Right atrium auricular region (tissue), 2 donors: ENCODE measurements around the gene SPNS3. TPM values are rescaled to one million over a fixed set of nuclear protein-coding genes. Genes with fewer than 3 reads are reported as not detected.

Experiments used
- DNase-seq: peaks from one replicate; pipeline ENCODE4 v3.0.0-alpha.2; 2019; ENCODE audit warnings: low spot score
- H3K27ac ChIP-seq, 2 donors: fragments of 200-600 bp; sonication (generic); 1 replicate in 1 of 2; 2 replicates in 1 of 2; pipeline ENCODE4 v1.5.1; 2016 to 2019
- H3K27me3 ChIP-seq, 2 donors: fragments of 200-600 bp; sonication (generic); one replicate each; pipeline versions ENCODE4 v1.5.1 to v1.6.0; 2017 to 2019
- H3K36me3 ChIP-seq: fragments of 200-600 bp; sonication (generic); one replicate; pipeline ENCODE4 v1.5.1; 2016
- H3K4me1 ChIP-seq, 2 donors: fragments of 200-600 bp; sonication (generic); one replicate each; pipeline versions ENCODE4 v1.5.1 to v1.6.0; 2017 to 2019
- H3K4me3 ChIP-seq, 2 donors: fragments of 200-600 bp; sonication (generic); 1 replicate in 1 of 2; 2 replicates in 1 of 2; pipeline ENCODE4 v1.5.1; 2017 to 2019; ENCODE audit warnings: mild to moderate bottlenecking in 1 of 2, moderate library complexity in 1 of 2
- H3K9me3 ChIP-seq, 2 donors: fragments of 200-600 bp; sonication (generic); one replicate each; pipeline ENCODE4 v1.5.1; 2019
- total RNA-seq, 2 donors: library from RNA; depleted of rRNA; stranded (reverse); fragments of >200 nt; gene quantifications; one replicate each; pipeline ENCODE4 v1.1.0, GENCODE V29; 2016
- TF ChIP-seq, protein P1 (sequence below), 2 donors: fragments of 200-600 bp; sonication (generic); IDR thresholded peaks; one replicate each; pipeline ENCODE4 v1.5.1; 2019; ENCODE audit warnings: antibody characterized with exemption in 2 of 2

SPNS3 gene
- total RNA-seq, 2 donors from 2014 or later, result not detected

DNA sequence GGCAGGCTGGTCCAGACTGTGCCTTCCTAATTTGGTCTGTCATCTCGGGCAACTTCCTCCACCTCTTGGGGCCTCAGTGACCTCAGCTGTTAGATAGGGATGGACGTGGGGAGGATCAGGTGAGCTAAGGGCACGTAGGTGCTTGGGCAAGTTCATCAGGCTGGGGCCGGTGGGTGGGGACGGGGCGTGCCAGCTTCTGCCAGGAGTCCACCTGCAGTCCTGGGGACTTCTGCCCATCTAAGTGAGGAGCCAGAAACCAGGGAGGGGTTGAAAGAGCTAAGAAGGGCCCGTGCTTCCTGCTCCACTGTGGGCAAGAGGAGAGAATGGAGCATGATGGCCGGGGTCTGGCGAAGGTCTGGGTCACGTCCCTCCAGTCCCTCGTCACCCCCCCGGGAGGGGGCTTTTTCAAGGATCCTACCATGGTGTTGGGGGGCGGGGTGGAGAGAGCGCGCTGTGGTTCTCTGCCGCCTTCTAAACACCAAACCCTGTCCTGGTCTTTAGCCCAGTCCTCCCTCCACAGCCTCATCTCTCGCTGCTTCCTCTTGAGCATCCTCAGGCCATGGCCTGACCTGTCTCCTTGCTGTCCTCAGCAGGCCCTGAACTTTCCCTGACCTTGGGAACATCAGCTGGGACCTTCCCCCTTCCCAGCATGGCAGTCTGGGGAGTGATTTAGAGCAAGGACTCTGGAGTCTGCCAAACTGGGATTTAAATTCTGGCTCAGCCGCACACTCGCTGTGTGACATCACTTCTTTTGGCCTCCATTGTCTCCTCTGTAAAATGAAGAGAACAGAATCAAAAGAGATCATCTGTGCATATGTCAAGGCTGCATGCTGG is 86.5 kb downstream of the SPNS3 start:
- H3K9me3 ChIP-seq, result no peaks in the 10 kb centered on the region
- no peak for DNase-seq
- H3K27me3 ChIP-seq, result no peaks in the 10 kb centered on the region
- peak overlapping the region; percentile 58 to 78 for H3K27ac ChIP-seq
- no peak overlapping the region for H3K4me3 ChIP-seq
- peaks cover 0 to 45% of the 10 kb centered on the region in 2 donors for H3K4me1 ChIP-seq
- H3K36me3 ChIP-seq, result no peaks in the 10 kb centered on the region
- TF ChIP-seq, protein P1, sequence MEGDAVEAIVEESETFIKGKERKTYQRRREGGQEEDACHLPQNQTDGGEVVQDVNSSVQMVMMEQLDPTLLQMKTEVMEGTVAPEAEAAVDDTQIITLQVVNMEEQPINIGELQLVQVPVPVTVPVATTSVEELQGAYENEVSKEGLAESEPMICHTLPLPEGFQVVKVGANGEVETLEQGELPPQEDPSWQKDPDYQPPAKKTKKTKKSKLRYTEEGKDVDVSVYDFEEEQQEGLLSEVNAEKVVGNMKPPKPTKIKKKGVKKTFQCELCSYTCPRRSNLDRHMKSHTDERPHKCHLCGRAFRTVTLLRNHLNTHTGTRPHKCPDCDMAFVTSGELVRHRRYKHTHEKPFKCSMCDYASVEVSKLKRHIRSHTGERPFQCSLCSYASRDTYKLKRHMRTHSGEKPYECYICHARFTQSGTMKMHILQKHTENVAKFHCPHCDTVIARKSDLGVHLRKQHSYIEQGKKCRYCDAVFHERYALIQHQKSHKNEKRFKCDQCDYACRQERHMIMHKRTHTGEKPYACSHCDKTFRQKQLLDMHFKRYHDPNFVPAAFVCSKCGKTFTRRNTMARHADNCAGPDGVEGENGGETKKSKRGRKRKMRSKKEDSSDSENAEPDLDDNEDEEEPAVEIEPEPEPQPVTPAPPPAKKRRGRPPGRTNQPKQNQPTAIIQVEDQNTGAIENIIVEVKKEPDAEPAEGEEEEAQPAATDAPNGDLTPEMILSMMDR (IDR thresholded peaks at IDR 0.05), result no peak

DNA sequence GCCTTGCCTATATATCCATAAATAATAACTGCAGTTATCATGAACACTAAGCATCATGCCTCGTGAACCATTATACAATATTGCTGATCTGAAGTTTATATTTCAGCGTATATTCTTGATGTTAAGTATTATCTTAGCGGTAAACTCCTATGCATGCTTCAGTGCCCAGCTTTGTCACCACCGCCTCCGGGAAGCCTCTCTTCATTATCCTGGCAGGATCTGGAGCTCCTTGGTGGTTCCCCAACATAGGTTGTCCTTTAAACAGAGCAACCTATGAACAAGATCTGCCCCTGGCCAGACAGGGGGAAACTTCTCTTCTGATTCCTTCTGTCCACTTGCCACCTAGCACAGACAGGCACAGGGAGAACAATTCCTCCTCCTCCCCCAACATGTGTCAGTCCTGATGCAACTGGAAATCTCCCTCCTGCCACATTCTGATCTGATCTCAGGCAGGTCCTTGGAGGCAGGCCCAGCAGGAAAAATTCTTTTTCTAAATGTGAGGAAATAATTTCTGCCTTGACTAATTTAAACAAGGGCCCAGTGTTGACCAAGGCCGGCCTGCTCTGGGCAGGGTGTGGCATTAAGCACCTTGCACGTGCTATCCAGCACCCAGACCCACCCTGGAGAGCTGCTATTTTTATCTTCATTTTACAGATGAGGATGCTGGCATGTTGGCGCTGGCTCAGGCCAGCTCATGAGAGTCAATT is 87.3 kb downstream of the SPNS3 start:
- no peaks in the 10 kb centered on the region for H3K9me3 ChIP-seq
- no peaks in the 10 kb centered on the region for H3K27me3 ChIP-seq
- peak overlapping the region; percentile 58 to 78 for H3K27ac ChIP-seq
- no peak for DNase-seq
- TF ChIP-seq, protein P1 (IDR thresholded peaks at IDR 0.05), result no peak
- no peak overlapping the region for H3K4me3 ChIP-seq
- no peaks in the 10 kb centered on the region for H3K36me3 ChIP-seq
- peaks cover 0 to 45% of the 10 kb centered on the region in 2 donors for H3K4me1 ChIP-seq

DNA sequence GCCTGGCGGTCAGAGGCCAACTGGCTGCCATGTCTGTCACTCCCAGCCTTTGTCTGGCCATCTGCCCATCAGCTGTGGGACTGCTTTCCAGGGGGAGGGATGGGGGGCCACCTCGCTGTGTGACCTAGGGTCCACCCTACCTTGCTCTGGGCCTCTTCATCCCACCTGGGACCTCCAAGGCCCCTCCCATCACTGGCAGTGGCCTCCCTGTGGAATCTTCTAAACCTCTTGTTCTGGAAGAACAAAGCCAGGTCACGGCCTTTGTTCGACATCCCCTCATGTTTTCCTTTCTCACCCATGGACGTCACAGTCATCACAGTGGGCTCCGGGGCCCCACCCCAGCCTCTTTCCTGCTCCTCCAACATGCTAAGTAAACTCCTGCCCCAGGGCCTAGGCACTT is 88.9 kb downstream of the SPNS3 start:
- TF ChIP-seq, protein P1 (IDR thresholded peaks at IDR 0.05), result no peak

DNA sequence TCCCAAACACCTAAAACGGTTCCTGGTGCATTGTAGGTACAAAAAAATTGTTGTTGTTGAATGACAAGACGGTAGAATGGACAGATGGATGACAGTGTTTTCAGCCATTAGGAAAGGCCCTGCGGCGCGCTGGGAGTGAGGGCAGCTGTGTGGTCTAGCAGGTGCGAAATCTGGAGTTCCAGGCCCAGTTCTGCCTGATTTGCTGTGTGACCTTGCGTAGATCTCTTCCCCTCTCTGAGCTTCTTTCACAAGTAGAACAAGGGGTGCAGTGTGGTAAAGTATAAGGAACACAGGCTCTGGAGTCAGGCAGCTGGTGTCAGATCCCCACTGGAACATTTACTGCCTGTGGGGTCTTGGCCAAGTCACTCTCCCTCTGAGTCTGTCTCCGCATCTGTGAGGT is 90.2 kb downstream of the SPNS3 start:
- Histone ChIP-seq H3K36me3 (no peaks in the 10 kb centered on the region), H3K4me3 (no peak overlapping the region), H3K9me3 (no peaks in the 10 kb centered on the region), H3K4me1 (peaks cover 0 to 49% of the 10 kb centered on the region in 2 donors), H3K27ac (no peak overlapping the region), H3K27me3 (no peaks in the 10 kb centered on the region)
- TF ChIP-seq, protein P1 (IDR thresholded peaks at IDR 0.05), result no peak
- no peak for DNase-seq

More for the DNA sequence above, 88.9 kb downstream of the SPNS3 start:
- Histone ChIP-seq H3K4me3 (no peak overlapping the region), H3K27me3 (no peaks in the 10 kb centered on the region), H3K27ac (peak overlapping the region; percentile 37 to 78), H3K9me3 (no peaks in the 10 kb centered on the region), H3K4me1 (peaks cover 0 to 54% of the 10 kb centered on the region in 2 donors), H3K36me3 (no peaks in the 10 kb centered on the region)
- DNase-seq, result no peak

DNA sequence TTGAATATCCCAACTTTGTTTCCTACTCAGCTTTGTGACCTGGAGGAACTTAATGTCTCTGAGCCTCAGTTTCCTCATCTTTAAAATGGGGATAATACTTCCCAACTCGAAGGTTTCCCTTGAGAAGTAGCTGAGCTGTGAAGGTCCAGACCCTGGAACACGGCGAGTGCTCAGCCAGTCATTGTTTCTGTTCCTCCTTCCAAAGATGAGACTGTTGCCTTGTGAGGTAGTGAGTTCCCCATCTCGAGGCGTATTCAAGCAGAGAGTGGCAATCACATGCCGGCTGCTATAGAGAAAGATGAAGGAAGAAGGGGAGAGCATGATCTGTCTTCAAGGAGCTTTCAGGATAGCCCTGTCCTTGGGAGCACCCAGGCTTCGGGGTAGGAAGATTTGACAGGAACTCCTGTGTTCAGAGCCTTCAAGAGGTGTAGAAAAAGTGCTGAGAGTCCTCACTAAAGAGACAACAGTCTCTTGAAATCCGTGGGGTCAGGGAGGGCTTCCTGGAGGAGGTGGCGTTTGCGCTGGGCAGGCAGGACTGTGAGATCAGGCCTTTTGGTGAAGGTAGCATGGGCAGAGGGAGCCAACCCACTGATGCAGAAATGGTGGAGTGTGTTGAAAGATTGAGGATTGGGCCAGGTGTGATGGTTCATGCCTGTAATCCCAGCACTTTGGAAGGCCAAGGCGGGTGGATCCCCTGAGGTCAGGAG is 92.1 kb downstream of the SPNS3 start:
- H3K27me3 ChIP-seq, result no peaks in the 10 kb centered on the region
- no peak overlapping the region for H3K4me3 ChIP-seq
- TF ChIP-seq, protein P1 (IDR thresholded peaks at IDR 0.05), result no peak
- peaks cover 0 to 47% of the 10 kb centered on the region in 2 donors for H3K4me1 ChIP-seq
- no peak for DNase-seq
- no peaks in the 10 kb centered on the region for H3K36me3 ChIP-seq
- H3K27ac ChIP-seq, result no peak overlapping the region
- H3K9me3 ChIP-seq, result no peaks in the 10 kb centered on the region
